WTC11 (cell line): ENCODE results near the gene CDYL. TPM values are rescaled to one million over a fixed set of nuclear protein-coding genes. Genes with fewer than 3 reads are reported as not detected.

Source experiments
- ATAC-seq: fragments of 200-7000 bp; cut with Tn5 transposase; 2 replicates; pipeline ENCODE4 v1.10.0; 2021; ENCODE audit warnings: mild to moderate bottlenecking, moderate library complexity
- CTCF ChIA-PET: fragments of 300-600 bp; sonication (Branson Sonifier 250); formaldehyde crosslinking; loops from one replicate; lab custom pipeline; 2021; ENCODE audit warnings: antibody characterized with exemption; lab: Charles Lee
- POLR2A ChIA-PET: fragments of 350-600 bp; sonication (Branson Sonifier 250); formaldehyde crosslinking; loops from one replicate; lab custom pipeline; 2021; ENCODE audit warnings: antibody characterized with exemption; lab: Charles Lee
- DNase-seq: peaks from one replicate; pipeline ENCODE4 v3.0.0; 2021; ENCODE audit warnings: low spot score
- H3K27ac Mint-ChIP-seq: 2 replicates; pipeline ENCODE4 v1.8.0; 2021; ENCODE audit warnings: mixed read lengths
- H3K27me3 Mint-ChIP-seq: 2 replicates; pipeline ENCODE4 v1.8.0; 2021; ENCODE audit warnings: low read depth, mild to moderate bottlenecking, moderate library complexity, mixed read lengths
- H3K36me3 Mint-ChIP-seq: 2 replicates; pipeline ENCODE4 v1.8.0; 2021; ENCODE audit warnings: mixed read lengths
- H3K4me1 Mint-ChIP-seq: 2 replicates; pipeline ENCODE4 v1.8.0; 2022; ENCODE audit warnings: mixed read lengths
- H3K4me3 Mint-ChIP-seq: 2 replicates; pipeline ENCODE4 v1.8.0; 2021; ENCODE audit warnings: mild to moderate bottlenecking, moderate library complexity, mixed read lengths
- H3K9me3 Mint-ChIP-seq: 2 replicates; pipeline ENCODE4 v1.8.0; 2021; ENCODE audit warnings: mixed read lengths
- CREB1 ChIP-seq: sonication (generic); formaldehyde crosslinking; IDR thresholded peaks from 2 replicates; pipeline ENCODE4 v1.8.0; 2023; ENCODE audit warnings: mild to moderate bottlenecking, missing genetic modification reagents
- ETV6 ChIP-seq: sonication (generic); formaldehyde crosslinking; IDR thresholded peaks from 2 replicates; pipeline ENCODE4 v1.8.1; 2022; ENCODE audit warnings: mild to moderate bottlenecking, missing genetic modification reagents
- GRHL2 ChIP-seq: fragments of 250-450 bp; sonication (Bioruptor Pico); IDR thresholded peaks from 2 replicates; pipeline ENCODE4 v1.8.0; 2022; ENCODE audit warnings: mild to moderate bottlenecking, moderate library complexity; ENCODE audit not compliant: insufficient replicate concordance, severe bottlenecking
- JAZF1 ChIP-seq: fragments of 250-450 bp; sonication (Bioruptor Pico); IDR thresholded peaks from 2 replicates; pipeline ENCODE4 v1.9.0; 2021; ENCODE audit warnings: moderate library complexity, mild to moderate bottlenecking, inconsistent platforms
- JUN ChIP-seq: sonication (generic); formaldehyde crosslinking; IDR thresholded peaks from 2 replicates; pipeline ENCODE4 v1.8.0; 2023; ENCODE audit warnings: mild to moderate bottlenecking, missing genetic modification reagents
- KAT7 ChIP-seq: sonication (generic); formaldehyde crosslinking; IDR thresholded peaks from 2 replicates; pipeline ENCODE4 v1.8.1; 2023; ENCODE audit warnings: missing genetic modification reagents, mild to moderate bottlenecking, borderline replicate concordance
- MYBL2 ChIP-seq: sonication (generic); formaldehyde crosslinking; IDR thresholded peaks from 2 replicates; pipeline ENCODE4 v1.8.1; 2023; ENCODE audit warnings: mild to moderate bottlenecking, moderate library complexity, missing genetic modification reagents
- NFE2L1 ChIP-seq: sonication (generic); formaldehyde crosslinking; IDR thresholded peaks from 2 replicates; pipeline ENCODE4 v1.8.1; 2023; ENCODE audit warnings: missing genetic modification reagents
- SP1 ChIP-seq: sonication (generic); formaldehyde crosslinking; conservative IDR thresholded peaks from 2 replicates; pipeline ENCODE4 v1.8.1; 2022; ENCODE audit warnings: missing genetic modification reagents
- ZBTB21 ChIP-seq: sonication (generic); formaldehyde crosslinking; IDR thresholded peaks from 2 replicates; pipeline ENCODE4 v1.8.1; 2023; ENCODE audit warnings: mild to moderate bottlenecking, missing genetic modification reagents, borderline replicate concordance
- ZNF317 ChIP-seq: sonication (generic); formaldehyde crosslinking; IDR thresholded peaks from 2 replicates; pipeline ENCODE4 v1.8.1; 2023; ENCODE audit warnings: low read depth, mild to moderate bottlenecking, moderate library complexity, missing genetic modification reagents, borderline replicate concordance
- ZNF416 ChIP-seq: fragments of 250-450 bp; sonication (Bioruptor Pico); IDR thresholded peaks from 2 replicates; pipeline ENCODE4 v1.9.0; 2021; ENCODE audit warnings: mild to moderate bottlenecking, inconsistent platforms
- ZNF423 ChIP-seq: fragments of 250-450 bp; sonication (Bioruptor Pico); IDR thresholded peaks from 2 replicates; pipeline ENCODE4 v2.1.2; 2022; ENCODE audit warnings: mild to moderate bottlenecking, moderate library complexity
- ZNF671 ChIP-seq: fragments of 250-450 bp; sonication (Bioruptor Pico); IDR thresholded peaks from 2 replicates; pipeline ENCODE4 v1.8.0; 2021; ENCODE audit warnings: mild to moderate bottlenecking
- total RNA-seq: library from RNA; stranded (reverse); gene quantifications from 3 replicates; pipeline ENCODE4 v1.2.3, GENCODE V29; 2021
- TF ChIP-seq, protein P1 (sequence below): sonication (generic); formaldehyde crosslinking; IDR thresholded peaks from 2 replicates; pipeline ENCODE4 v1.8.1; 2023; ENCODE audit warnings: mild to moderate bottlenecking, missing genetic modification reagents, moderate library complexity
- TF ChIP-seq, protein P2 (sequence below): sonication (generic); formaldehyde crosslinking; IDR thresholded peaks from 2 replicates; pipeline ENCODE4 v1.8.1; 2023; ENCODE audit warnings: mild to moderate bottlenecking, missing genetic modification reagents, moderate library complexity
- TF ChIP-seq, protein P3 (sequence below): sonication (generic); formaldehyde crosslinking; IDR thresholded peaks from 2 replicates; pipeline ENCODE4 v1.8.1; 2022; ENCODE audit warnings: mild to moderate bottlenecking, moderate library complexity, missing genetic modification reagents
- TF ChIP-seq, protein P4 (sequence below): sonication (generic); formaldehyde crosslinking; IDR thresholded peaks from 2 replicates; pipeline ENCODE4 v1.8.0; 2023; ENCODE audit warnings: mild to moderate bottlenecking, missing genetic modification reagents

CDYL gene
- total RNA-seq, 1 experiment from 2014 or later, result 92.0 TPM

DNA sequence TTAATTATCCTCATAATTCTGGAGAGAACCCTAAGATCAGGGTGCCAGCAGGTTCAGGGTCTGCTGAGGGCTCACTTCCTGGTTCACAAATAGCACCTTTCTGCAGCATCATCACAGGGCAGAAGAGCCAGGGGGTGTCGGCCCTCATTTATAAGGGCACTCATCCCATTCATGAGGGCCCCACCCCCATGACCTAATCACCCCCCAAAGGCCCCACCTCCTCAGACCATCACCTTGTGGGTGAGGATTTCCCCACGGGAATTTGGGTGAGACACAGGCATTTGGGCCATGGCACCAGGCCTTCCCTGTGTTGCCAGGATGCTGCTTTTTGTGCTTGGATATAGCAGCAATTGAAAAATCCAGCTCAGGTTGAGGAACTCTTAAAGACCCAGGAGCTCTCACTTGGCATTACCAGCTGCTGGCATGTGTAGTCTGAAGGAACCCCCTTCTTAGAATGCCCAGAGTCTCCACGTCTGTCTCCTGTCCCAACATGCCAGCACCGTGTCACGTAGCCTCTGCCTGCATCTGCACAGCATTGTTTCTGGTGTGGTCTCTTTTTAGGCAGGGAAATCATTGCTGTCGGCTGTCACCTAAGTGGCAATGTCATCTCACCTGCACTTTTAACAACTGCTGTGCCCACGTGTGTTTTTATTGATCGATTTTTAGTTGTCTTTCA, 156.2 kb downstream of the CDYL start:
- Mint-ChIP-seq H3K9me3 (no peaks in the 10 kb centered on the region), H3K4me3 (no peak overlapping the region), H3K36me3 (peaks cover 4% of the 10 kb centered on the region; the same call in 1 of the 2 replicates), H3K27ac (peak overlapping the region; percentile 74), H3K27me3 (no peaks in the 10 kb centered on the region), H3K4me1 (peaks cover 68% of the 10 kb centered on the region)
- CTCF ChIA-PET, result interaction anchor here (1.5 kb wide), 1 partner anchor 25 kb away, joined by 5 read pairs; no protein-coding TSS in a partner anchor
- TF ChIP-seq NFE2L1 (CRISPR knock-in tag) (no peak), KAT7 (CRISPR knock-in tag) (no peak), ZBTB21 (CRISPR knock-in tag) (no peak), ZNF423 (CRISPR knock-in tag) (no peak), MYBL2 (no peak), JAZF1 (no peak), GRHL2 (CRISPR knock-in tag) (no peak), ETV6 (CRISPR knock-in tag) (no peak)
- POLR2A ChIA-PET, result no interaction called here
- DNase-seq (no peak), ATAC-seq (no peak)

DNA sequence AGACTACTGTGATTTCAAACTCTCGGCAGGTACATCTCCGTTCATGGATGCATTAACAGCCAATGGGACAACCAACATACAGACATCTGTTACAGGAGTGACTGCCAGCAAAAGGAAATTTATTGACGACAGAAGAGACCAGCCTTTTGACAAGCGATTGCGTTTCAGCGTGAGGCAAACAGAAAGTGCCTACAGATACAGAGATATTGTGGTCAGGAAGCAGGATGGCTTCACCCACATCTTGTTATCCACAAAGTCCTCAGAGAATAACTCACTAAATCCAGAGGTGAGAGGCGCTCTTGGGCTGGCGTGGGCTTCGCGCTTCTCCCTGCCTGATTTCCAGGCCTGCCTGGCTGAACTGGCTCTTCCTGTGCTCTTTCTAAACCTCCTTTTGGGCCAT, 159.3 kb downstream of the CDYL start:
- Mint-ChIP-seq H3K4me3 (no peak overlapping the region), H3K27ac (peak overlapping the region; percentile 77), H3K4me1 (peaks cover 41% of the 10 kb centered on the region), H3K9me3 (no peaks in the 10 kb centered on the region), H3K36me3 (peaks cover 16% of the 10 kb centered on the region)
- no peak for DNase-seq
- no peak for TF ChIP-seq ZNF416
- TF ChIP-seq ZNF317 (CRISPR knock-in tag), result no peak
- TF ChIP-seq ZNF671, result no peak
- TF ChIP-seq NFE2L1 (CRISPR knock-in tag), result no peak
- TF ChIP-seq, protein P1, sequence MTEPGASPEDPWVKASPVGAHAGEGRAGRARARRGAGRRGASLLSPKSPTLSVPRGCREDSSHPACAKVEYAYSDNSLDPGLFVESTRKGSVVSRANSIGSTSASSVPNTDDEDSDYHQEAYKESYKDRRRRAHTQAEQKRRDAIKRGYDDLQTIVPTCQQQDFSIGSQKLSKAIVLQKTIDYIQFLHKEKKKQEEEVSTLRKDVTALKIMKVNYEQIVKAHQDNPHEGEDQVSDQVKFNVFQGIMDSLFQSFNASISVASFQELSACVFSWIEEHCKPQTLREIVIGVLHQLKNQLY (CRISPR knock-in tag), result no peak
- no peak for TF ChIP-seq JUN (CRISPR knock-in tag)
- TF ChIP-seq, protein P2, sequence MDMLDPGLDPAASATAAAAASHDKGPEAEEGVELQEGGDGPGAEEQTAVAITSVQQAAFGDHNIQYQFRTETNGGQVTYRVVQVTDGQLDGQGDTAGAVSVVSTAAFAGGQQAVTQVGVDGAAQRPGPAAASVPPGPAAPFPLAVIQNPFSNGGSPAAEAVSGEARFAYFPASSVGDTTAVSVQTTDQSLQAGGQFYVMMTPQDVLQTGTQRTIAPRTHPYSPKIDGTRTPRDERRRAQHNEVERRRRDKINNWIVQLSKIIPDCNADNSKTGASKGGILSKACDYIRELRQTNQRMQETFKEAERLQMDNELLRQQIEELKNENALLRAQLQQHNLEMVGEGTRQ (CRISPR knock-in tag), result no peak
- TF ChIP-seq, protein P3, sequence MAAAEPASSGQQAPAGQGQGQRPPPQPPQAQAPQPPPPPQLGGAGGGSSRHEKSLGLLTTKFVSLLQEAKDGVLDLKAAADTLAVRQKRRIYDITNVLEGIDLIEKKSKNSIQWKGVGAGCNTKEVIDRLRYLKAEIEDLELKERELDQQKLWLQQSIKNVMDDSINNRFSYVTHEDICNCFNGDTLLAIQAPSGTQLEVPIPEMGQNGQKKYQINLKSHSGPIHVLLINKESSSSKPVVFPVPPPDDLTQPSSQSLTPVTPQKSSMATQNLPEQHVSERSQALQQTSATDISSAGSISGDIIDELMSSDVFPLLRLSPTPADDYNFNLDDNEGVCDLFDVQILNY (CRISPR knock-in tag), result no peak
- TF ChIP-seq CREB1 (CRISPR knock-in tag), result no peak
- TF ChIP-seq SP1 (CRISPR knock-in tag), result no peak
- TF ChIP-seq, protein P4, sequence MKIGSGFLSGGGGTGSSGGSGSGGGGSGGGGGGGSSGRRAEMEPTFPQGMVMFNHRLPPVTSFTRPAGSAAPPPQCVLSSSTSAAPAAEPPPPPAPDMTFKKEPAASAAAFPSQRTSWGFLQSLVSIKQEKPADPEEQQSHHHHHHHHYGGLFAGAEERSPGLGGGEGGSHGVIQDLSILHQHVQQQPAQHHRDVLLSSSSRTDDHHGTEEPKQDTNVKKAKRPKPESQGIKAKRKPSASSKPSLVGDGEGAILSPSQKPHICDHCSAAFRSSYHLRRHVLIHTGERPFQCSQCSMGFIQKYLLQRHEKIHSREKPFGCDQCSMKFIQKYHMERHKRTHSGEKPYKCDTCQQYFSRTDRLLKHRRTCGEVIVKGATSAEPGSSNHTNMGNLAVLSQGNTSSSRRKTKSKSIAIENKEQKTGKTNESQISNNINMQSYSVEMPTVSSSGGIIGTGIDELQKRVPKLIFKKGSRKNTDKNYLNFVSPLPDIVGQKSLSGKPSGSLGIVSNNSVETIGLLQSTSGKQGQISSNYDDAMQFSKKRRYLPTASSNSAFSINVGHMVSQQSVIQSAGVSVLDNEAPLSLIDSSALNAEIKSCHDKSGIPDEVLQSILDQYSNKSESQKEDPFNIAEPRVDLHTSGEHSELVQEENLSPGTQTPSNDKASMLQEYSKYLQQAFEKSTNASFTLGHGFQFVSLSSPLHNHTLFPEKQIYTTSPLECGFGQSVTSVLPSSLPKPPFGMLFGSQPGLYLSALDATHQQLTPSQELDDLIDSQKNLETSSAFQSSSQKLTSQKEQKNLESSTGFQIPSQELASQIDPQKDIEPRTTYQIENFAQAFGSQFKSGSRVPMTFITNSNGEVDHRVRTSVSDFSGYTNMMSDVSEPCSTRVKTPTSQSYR (CRISPR knock-in tag), result no peak
- TF ChIP-seq, all 79 proteins: peak for 0
- POLR2A ChIA-PET, result no interaction called here
- CTCF ChIA-PET, result no interaction called here
- ATAC-seq, result no peak
- no peaks in the 10 kb centered on the region for H3K27me3 Mint-ChIP-seq
